CD8-positive, alpha-beta memory T cell (primary cell): ENCODE measurements around the gene IMPDH1. TPM values are rescaled to one million over a fixed set of nuclear protein-coding genes. Genes with fewer than 3 reads are reported as not detected.

Experiments
- CTCF ChIA-PET: fragments of 350-600 bp; sonication (Branson Sonifier 250); formaldehyde crosslinking; loops from one replicate; lab custom pipeline; 2021; ENCODE audit warnings: antibody characterized with exemption; lab: Charles Lee
- POLR2A ChIA-PET: fragments of 350-600 bp; sonication (Branson Sonifier 250); formaldehyde crosslinking; loops from one replicate; lab custom pipeline; 2021; ENCODE audit warnings: antibody characterized with exemption; lab: Charles Lee
- DNase-seq, 5 donors: peaks; one replicate each; pipeline versions ENCODE4 v3.0.0 to v3.0.0-alpha.2; 2020 to 2022; ENCODE audit warnings: mixed read lengths in 1 of 5
- H3K27ac ChIP-seq: one replicate; pipeline ENCODE4 v1.7.0; 2013; ENCODE audit warnings: low read depth, mild to moderate bottlenecking, low read length, moderate library complexity
- H3K27me3 ChIP-seq: 2 replicates; pipeline ENCODE4 v1.7.0; 2013; ENCODE audit warnings: low read length, mild to moderate bottlenecking; ENCODE audit not compliant: insufficient read depth, poor library complexity, severe bottlenecking
- H3K36me3 ChIP-seq: 2 replicates; pipeline ENCODE4 v1.7.0; 2013; ENCODE audit warnings: mild to moderate bottlenecking, low read length, moderate library complexity; ENCODE audit not compliant: insufficient read depth
- H3K4me1 ChIP-seq: 2 replicates; pipeline ENCODE4 v1.7.0; 2013; ENCODE audit warnings: mild to moderate bottlenecking, low read length, moderate library complexity; ENCODE audit not compliant: insufficient read depth
- H3K4me3 ChIP-seq: 2 replicates; pipeline ENCODE4 v1.7.0; 2013; ENCODE audit warnings: mild to moderate bottlenecking, low read length
- H3K9me3 ChIP-seq: 2 replicates; pipeline ENCODE4 v1.7.0; 2013; ENCODE audit warnings: mild to moderate bottlenecking, low read length
- H3K27ac Mint-ChIP-seq, 8 donors: one replicate each; pipeline ENCODE4 v1.8.0; 2020 to 2021; ENCODE audit warnings: mixed read lengths in 8 of 8, mild to moderate bottlenecking in 6 of 8, inconsistent platforms in 3 of 8, moderate library complexity in 3 of 8
- H3K27me3 Mint-ChIP-seq, 2 donors: one replicate each; pipeline ENCODE4 v1.8.0; 2020 to 2021; ENCODE audit warnings: mixed read lengths in 2 of 2, mild to moderate bottlenecking in 1 of 2, moderate library complexity in 1 of 2
- H3K36me3 Mint-ChIP-seq, 3 donors: one replicate each; pipeline ENCODE4 v1.8.0; 2020 to 2021; ENCODE audit warnings: mixed read lengths in 3 of 3, inconsistent platforms in 1 of 3, mild to moderate bottlenecking in 1 of 3
- H3K4me1 Mint-ChIP-seq, 3 donors: one replicate each; pipeline ENCODE4 v1.8.0; 2020 to 2021; ENCODE audit warnings: mixed read lengths in 3 of 3, inconsistent platforms in 1 of 3, mild to moderate bottlenecking in 1 of 3
- H3K4me3 Mint-ChIP-seq, 7 donors: one replicate each; pipeline ENCODE4 v1.8.0; 2020 to 2021; ENCODE audit warnings: mixed read lengths in 7 of 7, mild to moderate bottlenecking in 6 of 7, moderate library complexity in 4 of 7, inconsistent platforms in 2 of 7
- H3K9me3 Mint-ChIP-seq, 5 donors: one replicate each; pipeline ENCODE4 v1.8.0; 2020 to 2022; ENCODE audit warnings: mixed read lengths in 5 of 5, mild to moderate bottlenecking in 3 of 5, moderate library complexity in 2 of 5, inconsistent platforms in 1 of 5
- polyA plus RNA-seq: library from polyadenylated mRNA; unstranded; fragments of 300-500 nt; fragmentation: Illumina TruSeq; gene quantifications from one replicate; pipeline ENCODE4 v1.2.3, GENCODE V29; 2021
- total RNA-seq, 2 experiments: library from RNA; stranded (reverse); gene quantifications; one replicate each; pipeline ENCODE4 v1.2.3, GENCODE V29; 2021

Gene IMPDH1
- total and polyA plus RNA-seq, 3 experiments from 2014 or later = 48.3 to 70.4 (median 69.1) TPM

- H3K27me3 Mint-ChIP-seq = peaks cover 0 to 8% of the 10 kb centered on the region in 2 donors
- Histone ChIP-seq H3K36me3 (peaks cover 13% of the 10 kb centered on the region), H3K4me3 (peak within 1 kb of the TSS; percentile 64), H3K27me3 (no peaks in the 10 kb centered on the region), H3K27ac (peak within 1 kb of the TSS; percentile 76), H3K4me1 (peaks cover 26% of the 10 kb centered on the region), H3K9me3 (no peaks in the 10 kb centered on the region)
- peak; percentile 71 to 90 (median 86) for DNase-seq
- no peaks in the 10 kb centered on the region for H3K9me3 Mint-ChIP-seq
- H3K4me1 Mint-ChIP-seq = peaks cover 31 to 43% (median 33%) of the 10 kb centered on the region in 3 donors
- CTCF ChIA-PET = interaction anchor here (1.0 to 3.9 kb wide), 10 partner anchors 9 to 83 kb away, joined by 3 to 26 read pairs (median 4); no protein-coding TSS in a partner anchor
- peak within 1 kb of the TSS; percentile 93 to 99 (median 96) for H3K4me3 Mint-ChIP-seq
- H3K36me3 Mint-ChIP-seq = peaks cover 0 to 22% (median 4%) of the 10 kb centered on the region in 3 donors
- H3K27ac Mint-ChIP-seq = peak within 1 kb of the TSS; percentile 81 to 97 (median 96)
- POLR2A ChIA-PET = interaction anchor here (0.6 to 1.4 kb wide), 4 partner anchors 9 to 527 kb away, joined by 3 to 6 read pairs (median 4); partner anchors contain the start of gene HILPDA
Observed at GRCh38 chr7:128343554-128344430, 66.0 kb downstream of the IMPDH1 start, which contains the start of gene RBM28. TSS of gene RBM28 (minus strand) at chr7:128343908. CDS start at chr7:128343793, 115 bp downstream.

Other genes with a start within 250 kb of the IMPDH1 start
- gene LEP, start 168.7 kb downstream of the IMPDH1 start, total RNA-seq = not detected
- gene LEP, start 168.7 kb downstream of the IMPDH1 start, polyA plus RNA-seq = not detected
- 10 to 100 TPM; 77.7 to 77.8 TPM for gene RBM28, start 66.1 kb downstream of the IMPDH1 start, total RNA-seq
- 10.0 TPM for gene RBM28, start 66.1 kb downstream of the IMPDH1 start, polyA plus RNA-seq
- under 1 TPM; 0.22 to 0.35 TPM for gene PRRT4, start 48.3 kb downstream of the IMPDH1 start, total RNA-seq
- gene PRRT4, start 48.3 kb downstream of the IMPDH1 start, polyA plus RNA-seq = 0.09 TPM
- 10 to 100 TPM; 16.7 to 17.5 TPM for gene HILPDA, start 45.9 kb upstream of the IMPDH1 start, total RNA-seq
- 2.5 TPM for gene HILPDA, start 45.9 kb upstream of the IMPDH1 start, polyA plus RNA-seq
- gene METTL2B, start 66.8 kb upstream of the IMPDH1 start, total RNA-seq = 10 to 100 TPM; 58.6 to 59.5 TPM
- 38.3 TPM for gene METTL2B, start 66.8 kb upstream of the IMPDH1 start, polyA plus RNA-seq